T-helper 1 cell treated with Interleukin-12 subunit alpha and Interleukin-12 subunit beta and Interleukin-4 antibody, amounts not matched to agents 30 ng/mL and 1 ng/mL, for 36 hours (primary cell): ENCODE measurements around the gene SLC25A6. TPM values are rescaled to one million over a fixed set of nuclear protein-coding genes. Genes with fewer than 3 reads are reported as not detected.
"Not testable (repeated sequence)": the region's sequence is repeated elsewhere in the genome, so short reads cannot be mapped to it uniquely, and the experiment has no call there.

Source experiments
- intact Hi-C: fragments of 100-400 bp; cut with micrococcal nuclease; formaldehyde crosslinking; loops from one replicate; pipeline ENCODE4 v1.15.1; 2024
- total RNA-seq: library from RNA; stranded (reverse); gene quantifications from 2 replicates; pipeline ENCODE4 v1.2.3, GENCODE V29; 2022

The SLC25A6 gene
- total RNA-seq, 1 donor from 2014 or later = 220 TPM

DNA sequence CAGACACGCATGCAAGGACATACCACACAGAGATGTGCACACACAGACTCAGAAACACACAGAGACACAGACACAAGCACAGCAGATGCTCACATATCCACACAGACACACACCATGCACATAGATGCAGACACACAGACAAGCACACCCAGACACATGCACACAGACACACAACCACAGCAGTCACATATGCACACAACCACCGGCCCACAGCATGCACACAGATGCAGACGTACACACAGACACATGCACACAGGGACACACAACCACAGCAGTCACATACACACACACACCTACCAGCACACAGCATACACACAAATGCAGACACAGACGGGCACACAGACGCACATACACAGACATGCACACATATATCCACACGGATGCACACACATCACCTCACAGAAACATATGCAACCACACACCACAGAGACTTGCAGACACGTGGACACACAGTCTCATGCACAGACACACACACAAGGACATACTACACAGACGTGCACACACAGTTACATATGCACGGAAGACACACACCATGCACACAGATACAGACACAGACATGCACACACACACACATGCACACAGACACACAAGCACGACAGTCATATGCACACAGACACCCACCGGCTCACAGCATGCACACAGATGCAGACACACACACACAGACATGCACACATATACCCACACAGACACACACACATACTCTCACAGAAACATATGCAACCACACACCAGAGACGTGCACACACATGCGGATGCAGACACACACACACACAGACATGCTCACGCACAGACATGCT is 25.2 kb upstream of the SLC25A6 start:
- intact Hi-C loops = no loop called here

DNA sequence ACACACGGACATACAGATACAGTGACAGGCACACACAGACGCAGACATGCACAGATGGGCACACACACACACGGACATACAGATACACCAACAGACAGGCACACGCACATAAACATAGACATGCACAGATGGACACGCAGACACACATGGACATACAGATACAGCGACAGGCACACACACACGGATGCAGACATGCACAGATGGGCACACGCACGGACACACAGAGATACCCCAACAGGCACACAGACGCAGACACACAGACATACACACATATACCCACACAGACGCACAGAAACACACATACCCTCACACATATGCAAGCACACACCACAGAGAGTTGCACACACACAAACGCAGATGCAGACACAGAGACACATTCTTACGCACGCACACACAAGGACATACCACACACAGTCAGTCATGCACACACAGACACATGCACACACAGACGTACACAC is 24.4 kb upstream of the SLC25A6 start:
- intact Hi-C loops = no loop called here

DNA sequence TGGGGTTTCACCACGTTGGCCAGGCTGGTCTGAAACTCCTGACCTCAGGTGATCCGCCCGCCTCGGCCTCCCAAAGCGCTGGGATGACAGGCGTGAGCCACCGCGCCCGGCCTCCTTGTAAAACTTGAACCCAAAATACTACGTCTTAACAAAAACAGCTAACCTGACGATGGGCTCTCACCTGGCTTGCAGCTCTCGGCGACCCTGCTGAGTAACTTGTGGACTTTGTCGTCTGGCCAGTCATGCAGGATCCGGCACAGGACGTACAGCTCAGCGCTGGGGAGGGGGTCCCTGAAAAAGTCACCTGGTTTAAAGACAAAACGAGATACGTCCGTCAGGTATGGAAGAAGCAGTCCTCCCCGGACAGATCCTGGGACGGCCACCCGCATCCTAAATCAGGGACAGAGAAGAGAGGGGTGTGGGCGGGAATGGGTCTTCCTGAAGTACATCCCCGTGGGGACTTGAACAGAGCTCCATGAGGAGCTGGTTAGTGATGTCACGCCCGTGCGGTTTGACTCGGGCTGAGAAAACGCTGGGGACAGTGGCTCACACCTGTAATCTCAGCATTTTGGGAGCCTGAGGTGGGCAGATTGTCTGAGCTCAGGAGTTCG is 20.7 kb upstream of the SLC25A6 start:
- intact Hi-C loops = no loop called here

DNA sequence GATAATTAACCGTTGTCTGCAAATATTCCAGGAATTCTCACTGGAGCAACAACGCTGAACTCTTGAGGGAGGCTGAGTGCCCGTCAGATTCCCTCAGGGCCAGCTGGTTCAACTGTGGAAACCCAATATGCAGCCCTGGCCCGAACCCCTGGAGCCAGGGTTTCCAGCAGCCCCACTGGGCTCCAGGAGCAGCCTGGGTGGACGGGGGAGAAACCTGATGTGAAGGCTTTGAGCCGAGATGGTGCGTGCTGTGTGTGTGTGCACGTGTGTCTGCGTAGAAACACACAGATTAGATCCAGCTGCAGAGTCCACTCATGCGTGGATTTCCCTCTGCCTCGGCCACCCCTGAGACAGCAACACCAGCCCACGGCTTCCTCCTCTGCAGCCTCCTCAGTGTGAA is 19.4 kb upstream of the SLC25A6 start:
- intact Hi-C loops = no loop called here

DNA sequence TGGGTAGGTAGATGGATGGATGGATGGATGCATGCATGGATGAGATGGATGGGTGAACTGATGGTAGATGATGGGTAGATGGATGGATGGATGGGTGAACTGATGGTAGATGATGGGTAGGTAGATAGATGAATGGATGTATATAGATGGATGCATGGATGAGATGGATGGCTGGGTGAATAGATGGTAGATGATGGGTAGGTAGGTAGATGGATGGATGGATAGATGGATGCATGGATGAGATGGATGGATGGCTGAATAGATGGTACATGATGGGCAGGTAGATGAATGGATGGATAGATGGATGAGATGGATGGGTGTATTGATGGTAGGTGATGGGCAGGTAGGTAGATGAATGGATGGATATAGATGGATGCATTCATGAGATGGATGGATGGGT is 15.1 kb upstream of the SLC25A6 start:
- intact Hi-C loops = no loop called here

DNA sequence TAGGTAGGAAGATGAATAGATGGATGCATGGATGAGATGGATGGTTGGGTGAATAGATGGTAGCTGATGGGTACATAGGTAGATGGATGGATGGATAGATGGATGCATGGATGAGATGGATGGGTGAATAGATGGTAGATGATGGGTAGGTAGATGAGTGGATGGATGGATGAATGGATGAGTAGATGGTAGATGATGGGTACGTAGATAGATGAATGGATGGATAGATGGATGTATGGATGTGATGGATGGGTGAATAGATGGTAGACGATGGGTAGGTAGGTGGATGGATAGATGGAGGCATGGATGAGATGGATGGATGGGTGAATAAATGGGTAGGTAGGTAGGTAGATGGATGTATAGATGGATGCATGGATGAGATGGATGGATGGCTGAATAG is 13.9 kb upstream of the SLC25A6 start:
- intact Hi-C loops = not testable (repeated sequence)

DNA sequence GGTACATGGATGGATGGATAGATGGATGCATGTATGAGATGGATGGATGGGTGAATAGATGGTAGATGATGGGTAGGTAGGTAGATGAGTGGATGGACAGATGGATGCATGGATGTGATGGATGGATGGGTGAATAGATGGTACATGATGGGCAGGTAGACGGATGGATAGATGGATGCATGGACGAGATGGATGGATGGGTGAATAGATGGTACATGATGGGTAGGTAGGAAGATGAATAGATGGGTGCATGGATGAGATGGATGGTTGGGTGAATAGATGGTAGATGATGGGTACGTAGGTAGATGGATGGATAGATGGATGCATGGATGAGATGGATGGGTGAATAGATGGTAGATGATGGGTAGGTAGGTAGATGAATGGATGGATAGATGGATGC is 12.0 kb upstream of the SLC25A6 start:
- intact Hi-C loops = not testable (repeated sequence)

DNA sequence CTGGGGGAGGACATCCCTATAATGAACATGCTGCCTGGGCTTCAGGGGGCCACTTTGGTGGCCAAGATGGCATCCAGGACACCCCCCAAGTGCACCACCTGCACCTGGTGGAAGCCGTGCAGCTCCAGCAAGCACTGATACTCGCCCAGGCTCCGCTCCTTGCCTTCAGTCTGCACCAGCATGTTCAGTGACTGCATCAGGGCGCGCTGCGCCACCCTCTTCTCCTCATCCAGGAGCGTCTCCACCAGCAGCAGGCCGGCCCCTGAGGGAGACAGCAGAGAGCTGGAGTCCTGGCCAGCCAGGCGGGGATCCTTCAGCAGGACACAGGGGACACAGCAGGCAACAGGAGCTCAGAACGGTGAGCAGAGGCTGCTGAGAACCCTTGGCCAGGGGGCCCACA is 11.3 kb upstream of the SLC25A6 start:
- intact Hi-C loops = no loop called here

DNA sequence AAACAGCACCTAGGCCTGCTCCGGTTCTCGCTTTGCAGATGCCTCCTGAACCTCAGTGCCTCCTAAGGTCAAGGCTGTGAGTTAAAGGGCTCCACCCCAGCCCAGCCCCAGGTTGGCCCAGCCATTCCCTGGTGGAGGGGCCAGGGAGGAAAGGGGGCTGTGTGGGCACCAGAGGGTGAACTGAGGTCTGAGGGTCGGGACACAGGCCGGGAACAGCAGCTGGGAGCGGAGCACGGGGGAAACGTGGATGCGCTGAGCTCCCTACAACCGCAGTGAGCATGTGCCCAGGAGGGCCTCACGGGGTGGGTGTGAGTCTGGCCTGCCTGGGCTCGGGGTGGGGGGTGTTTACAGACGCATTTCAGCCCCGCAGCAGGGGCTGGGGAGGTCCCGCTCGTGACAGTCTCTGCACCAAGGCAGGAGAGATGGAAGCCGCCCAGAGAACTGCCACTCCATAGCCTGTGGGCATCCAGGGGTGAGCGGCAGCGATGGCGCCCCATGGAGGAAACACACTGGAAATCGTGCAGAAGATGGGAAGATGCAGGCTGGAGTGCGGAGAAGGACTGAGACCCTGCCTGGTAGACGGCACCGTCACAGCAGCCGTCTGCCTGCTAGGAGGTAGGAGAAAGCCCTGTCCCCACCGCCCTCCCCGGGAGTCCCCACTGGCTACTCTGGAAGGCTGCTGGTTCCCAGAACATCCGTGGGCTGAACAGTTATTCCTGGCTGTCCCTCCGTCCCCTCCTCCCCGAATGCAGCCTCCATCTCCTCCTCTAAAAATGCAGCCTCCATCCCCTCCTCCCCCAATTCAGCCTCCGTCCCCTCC is 9.9 kb upstream of the SLC25A6 start:
- intact Hi-C loops = no loop called here

DNA sequence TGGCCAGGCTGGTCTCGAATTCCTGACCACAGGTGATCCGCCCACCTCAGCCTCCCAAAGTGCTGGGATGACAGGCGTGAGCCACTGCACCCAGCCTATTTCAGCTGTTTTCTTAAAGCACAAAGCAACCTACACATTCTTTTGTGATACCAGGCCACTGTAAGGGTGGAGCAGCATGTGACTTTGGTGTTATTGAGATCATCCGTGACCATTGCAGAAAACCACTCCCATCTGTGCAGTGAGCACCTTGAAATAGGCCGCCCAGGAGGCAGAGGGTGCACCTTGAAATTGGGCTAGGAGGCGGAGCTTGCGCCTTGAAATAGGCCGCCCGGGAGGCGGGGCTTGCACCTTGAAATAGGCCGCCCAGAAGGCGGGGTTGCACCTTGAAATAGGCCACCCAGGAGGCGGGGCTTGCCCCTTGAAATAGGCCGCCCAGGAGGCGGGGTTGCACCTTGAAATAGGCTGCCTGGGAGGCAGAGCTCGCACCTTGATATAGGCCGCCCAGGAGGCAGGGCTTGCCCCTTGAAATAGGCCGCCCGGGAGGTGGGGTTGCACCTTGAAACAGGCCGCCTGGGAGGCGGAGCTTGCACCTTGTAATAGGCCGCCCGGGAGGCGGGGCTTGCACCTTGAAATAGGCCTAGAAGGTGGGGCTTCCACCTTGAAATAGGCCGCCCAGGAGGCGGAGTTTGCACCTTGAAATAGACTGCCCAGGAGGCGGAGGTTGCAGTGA is 9.0 kb upstream of the SLC25A6 start:
- intact Hi-C loops = no loop called here

DNA sequence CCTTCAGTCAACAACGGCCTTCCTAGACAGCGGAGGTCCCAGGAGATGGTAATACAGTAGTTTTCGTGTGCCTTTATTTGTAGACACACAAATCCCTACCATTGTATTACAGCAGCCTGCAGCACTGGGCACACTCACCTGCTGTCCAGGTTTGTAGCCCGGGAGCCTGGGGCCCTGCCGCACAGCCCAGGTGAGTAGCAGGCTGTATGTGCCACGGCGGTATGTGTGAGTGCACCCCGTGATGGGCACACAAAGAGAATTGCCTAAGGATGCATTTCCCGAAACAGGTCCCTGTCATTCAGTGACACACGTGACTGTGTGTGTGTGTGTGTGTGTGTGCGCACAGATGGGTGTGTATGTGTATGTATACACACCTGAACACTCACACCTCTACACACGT is 8.1 kb upstream of the SLC25A6 start:
- intact Hi-C loops = no loop called here

DNA sequence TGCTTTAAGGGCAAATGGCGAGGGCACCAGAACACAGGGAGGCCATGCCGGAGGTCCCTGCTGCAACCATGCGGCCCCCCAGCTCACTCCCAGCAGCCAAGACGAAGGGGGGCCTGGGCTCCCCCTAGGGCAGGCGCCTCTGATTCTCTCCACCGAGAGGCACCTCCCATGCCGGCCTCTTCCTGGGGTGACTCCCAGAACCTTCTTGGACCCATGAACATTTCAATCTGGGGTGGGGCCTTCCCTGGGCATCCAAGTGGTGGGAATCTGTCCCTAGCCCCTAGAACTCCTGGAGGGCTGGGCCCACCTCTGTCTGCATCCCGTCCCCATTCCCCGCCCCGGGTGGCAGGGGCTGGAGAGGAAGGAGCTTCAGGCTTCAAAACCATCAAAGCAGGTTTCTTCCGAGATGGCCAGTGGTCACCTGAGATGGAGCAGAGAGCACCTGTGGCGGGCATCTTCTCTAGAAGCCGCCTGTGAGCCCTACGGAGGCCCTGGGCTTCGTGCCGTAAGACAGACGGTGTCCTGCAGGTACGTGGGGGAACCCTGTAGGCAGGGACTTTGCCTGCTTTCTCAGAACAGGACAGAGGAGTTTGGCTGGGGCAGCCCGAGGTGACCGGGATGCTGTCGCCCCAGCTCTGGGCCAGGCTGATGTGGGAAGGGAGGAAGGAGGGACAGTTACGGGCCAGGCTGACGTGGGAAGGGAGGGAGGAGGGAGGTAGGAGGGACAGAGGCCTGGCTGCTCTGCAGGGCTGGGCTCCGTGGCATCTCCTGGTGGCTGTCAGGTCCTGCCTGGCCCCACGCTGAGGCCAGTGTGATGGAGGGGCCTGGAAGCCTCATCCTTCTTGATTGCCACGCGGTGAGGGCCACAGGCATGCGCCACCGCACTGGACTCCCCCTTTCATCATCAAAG is 6.8 kb upstream of the SLC25A6 start:
- intact Hi-C loops = no loop called here

DNA sequence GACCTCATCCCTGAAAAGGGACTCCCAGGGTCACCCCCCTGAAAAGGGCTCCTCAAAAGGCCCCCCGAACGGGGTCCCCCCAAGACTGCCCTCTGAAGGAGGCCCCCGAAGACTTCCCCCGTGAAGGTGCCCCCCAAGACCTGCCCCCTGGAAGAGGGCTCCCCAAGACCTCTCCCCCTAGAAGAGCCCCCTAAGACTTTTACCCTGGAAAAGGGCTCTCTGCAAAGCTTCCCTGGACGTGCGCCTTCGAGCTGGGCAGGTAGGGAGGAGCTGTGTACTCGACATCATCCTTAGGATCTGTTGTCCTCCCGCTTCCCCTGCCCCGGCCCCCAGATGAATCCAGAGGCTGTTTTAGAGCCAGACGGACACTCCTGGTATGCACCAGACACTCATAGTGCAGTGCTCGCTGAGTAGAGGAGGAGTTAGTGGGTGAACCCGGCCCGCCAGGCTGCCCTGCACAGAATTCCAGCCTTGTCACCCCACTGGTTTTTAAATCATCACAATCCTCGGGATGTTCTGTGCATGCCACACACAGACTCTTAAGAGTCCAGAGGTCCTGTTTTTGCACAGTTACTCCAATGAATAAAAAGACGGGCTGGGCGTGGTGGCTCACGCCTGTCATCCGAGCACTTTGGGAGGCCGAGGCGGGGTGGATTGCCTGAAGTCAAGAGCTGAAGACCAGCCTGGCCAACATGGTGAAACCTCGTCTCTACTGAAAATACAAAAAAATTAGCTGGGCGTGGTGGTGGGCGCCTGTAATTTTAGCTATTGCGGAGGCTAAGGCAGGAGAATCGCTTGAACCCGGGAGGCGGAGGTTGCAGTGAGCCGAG is 5.7 kb upstream of the SLC25A6 start:
- intact Hi-C loops = no loop called here

DNA sequence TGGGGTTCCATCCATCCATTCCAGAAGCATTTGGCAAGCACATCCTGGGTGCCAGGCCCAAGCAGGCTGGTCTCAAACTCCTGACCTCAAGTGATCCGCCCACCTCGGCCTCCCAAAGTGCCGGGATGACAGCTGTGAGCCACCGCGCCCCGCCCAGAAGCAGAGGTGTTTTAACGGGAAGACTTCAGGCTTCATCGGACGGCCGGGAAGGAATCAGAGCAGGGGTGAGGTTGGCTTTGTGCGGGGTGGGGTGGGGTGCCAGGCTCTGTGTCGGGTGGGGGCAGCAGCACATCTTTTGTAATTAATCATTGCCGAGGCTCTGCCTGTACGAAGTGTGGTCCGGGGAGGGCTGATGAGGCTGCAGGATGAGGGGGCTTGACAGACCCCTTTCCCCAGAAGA is 5.1 kb upstream of the SLC25A6 start:
- intact Hi-C loops = no loop called here

DNA sequence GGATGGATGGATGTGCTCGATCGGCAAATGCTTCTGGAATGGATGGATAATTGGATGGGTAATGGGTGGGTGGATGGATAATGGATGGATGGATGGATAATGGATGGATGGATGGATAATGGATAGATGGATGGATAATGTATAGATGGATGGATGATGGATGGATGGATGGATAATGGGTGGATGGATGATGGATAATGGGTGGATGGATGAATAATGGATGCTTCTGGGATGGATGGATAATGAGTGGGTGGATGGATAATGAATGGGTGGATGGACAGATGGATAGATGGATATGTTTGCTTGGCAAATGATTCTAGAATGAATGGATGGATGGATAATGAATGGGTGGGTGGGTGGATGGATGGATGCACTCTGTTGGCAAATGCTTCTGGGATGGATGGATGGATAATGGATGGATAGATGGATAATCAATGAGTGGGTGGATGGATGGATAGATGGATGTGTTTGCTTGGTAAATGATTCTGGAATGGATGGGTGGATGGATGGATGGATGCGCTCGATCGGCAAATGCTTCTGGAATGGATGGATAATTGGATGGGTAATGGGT is 3.8 kb upstream of the SLC25A6 start:
- intact Hi-C loops = no loop called here

DNA sequence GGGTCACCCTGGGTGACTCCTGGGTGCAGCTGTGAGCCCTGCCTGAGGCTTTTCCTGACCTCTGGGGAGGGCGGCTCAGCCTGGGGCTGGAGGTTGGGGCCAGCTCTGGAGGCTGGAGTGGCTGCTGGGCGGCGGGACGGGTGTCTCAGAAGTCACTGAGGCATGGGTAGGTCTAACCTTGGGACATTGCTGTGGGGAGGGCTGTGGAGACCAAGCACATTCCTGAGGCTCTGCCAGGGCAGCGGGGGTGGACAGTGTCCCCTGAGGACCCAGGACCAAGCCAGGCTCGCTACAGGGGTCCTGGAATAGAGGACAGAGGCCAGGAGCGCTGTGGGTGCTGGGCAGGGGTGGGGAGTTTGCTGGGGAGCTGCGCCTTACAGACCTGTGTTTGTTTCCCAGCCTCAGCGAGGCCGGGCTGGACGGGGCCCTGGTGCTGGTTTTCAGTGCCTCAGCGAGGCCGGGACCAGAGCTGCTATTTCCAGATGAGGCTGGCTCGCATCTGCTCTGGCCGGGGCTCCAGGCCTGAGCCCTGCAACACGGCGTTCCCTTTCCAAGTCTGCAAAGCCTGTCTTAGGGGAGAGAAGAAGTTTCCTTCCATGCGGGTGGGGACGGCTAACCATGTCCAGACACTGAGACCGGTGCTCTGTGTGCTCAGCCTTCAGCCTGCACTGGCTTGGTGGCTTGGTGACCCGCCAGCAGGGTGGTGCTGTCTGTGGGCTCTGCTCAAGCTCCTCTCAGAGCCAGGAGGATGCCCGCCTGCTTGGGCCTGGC is 3.0 kb upstream of the SLC25A6 start:
- intact Hi-C loops = loop anchor here (5.0 kb wide), 2 partner anchors 267 to 1297 kb away; partner anchors contain the start of gene CD99

DNA sequence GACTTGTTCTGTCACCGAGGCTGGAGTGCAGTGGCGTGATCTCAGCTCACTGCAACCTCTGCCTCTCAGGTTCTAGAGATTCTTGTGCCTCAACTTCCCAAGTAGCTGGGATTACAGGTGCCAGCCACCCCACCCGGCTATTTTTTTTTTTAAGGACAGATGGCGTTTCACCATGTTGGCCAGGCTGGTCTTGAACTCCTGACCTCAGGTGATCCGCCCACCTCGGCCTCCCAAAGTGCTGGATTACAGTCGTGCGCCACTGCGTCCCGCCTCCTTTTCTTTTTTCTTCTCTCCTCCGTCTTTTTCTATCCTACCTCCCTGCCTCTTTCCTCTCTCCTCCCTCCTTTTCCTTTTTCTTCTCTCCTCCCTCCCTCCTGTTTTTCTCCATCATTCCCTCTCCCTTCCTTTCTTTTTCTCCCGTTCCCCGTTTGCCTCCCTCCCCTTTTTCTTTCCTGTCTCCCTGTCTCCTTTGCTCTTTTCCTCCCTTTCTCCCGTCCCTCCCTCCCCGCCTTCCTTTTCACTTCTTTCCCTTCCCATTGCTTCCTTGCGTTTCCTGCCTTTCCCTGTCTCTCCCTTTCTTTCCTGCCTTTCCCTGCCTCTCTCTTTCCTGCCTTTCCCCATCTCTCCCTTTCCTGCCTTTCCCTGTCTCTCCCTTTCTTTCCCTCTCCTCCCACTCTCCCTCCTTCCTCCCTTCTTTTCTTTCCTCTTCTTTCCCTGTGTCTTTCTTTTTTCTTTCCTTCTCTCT is 2.1 kb upstream of the SLC25A6 start:
- intact Hi-C loops = loop anchor here (5.0 kb wide), 2 partner anchors 268 to 1298 kb away; partner anchors contain the start of gene CD99
